ENCODE measurements around the gene PCDH1. TPM values are rescaled to one million over a fixed set of nuclear protein-coding genes. Genes with fewer than 3 reads are reported as not detected.

PCDH1 gene
- total RNA-seq, 1 experiment from 2014 or later, result 146 TPM

- BruUV-seq (replicated peaks), result no TSS peak
- intact Hi-C loops (cut with micrococcal nuclease; ENCODE audit: unreplicated experiment), result loop anchor here (1.0 to 5.0 kb wide), 4 partner anchors 68 to 187 kb away; no protein-coding TSS in a partner anchor
- H3K27ac Mint-ChIP-seq (ENCODE audit: unreplicated experiment), result peak overlapping the region; percentile 49
- TF ChIP-seq, protein P1, sequence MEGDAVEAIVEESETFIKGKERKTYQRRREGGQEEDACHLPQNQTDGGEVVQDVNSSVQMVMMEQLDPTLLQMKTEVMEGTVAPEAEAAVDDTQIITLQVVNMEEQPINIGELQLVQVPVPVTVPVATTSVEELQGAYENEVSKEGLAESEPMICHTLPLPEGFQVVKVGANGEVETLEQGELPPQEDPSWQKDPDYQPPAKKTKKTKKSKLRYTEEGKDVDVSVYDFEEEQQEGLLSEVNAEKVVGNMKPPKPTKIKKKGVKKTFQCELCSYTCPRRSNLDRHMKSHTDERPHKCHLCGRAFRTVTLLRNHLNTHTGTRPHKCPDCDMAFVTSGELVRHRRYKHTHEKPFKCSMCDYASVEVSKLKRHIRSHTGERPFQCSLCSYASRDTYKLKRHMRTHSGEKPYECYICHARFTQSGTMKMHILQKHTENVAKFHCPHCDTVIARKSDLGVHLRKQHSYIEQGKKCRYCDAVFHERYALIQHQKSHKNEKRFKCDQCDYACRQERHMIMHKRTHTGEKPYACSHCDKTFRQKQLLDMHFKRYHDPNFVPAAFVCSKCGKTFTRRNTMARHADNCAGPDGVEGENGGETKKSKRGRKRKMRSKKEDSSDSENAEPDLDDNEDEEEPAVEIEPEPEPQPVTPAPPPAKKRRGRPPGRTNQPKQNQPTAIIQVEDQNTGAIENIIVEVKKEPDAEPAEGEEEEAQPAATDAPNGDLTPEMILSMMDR (IDR thresholded peaks at IDR 0.05; ENCODE audit: unreplicated experiment), result no peak
- peaks cover 24% of the 10 kb centered on the region for H3K4me1 Mint-ChIP-seq (ENCODE audit: low read depth, unreplicated experiment)
- CTCF ChIA-PET, result interaction anchor here (0.6 to 3.6 kb wide), 11 partner anchors 11 to 188 kb away, joined by 3 to 17 read pairs (median 4); no protein-coding TSS in a partner anchor
- H3K36me3 Mint-ChIP-seq (ENCODE audit: insufficient read depth, unreplicated experiment), result peaks cover 46% of the 10 kb centered on the region
- H3K4me3 Mint-ChIP-seq (ENCODE audit: low read depth, unreplicated experiment), result no peak overlapping the region
- H3K27me3 Mint-ChIP-seq (ENCODE audit: unreplicated experiment), result peaks cover 57% of the 10 kb centered on the region
- no peak for DNase-seq
- no peaks in the 10 kb centered on the region for H3K9me3 Mint-ChIP-seq (ENCODE audit: low read depth, unreplicated experiment)
These were observed 1.9 kb upstream of the PCDH1 start for GRCh38 chr5:141879941-141880738.

DNA sequence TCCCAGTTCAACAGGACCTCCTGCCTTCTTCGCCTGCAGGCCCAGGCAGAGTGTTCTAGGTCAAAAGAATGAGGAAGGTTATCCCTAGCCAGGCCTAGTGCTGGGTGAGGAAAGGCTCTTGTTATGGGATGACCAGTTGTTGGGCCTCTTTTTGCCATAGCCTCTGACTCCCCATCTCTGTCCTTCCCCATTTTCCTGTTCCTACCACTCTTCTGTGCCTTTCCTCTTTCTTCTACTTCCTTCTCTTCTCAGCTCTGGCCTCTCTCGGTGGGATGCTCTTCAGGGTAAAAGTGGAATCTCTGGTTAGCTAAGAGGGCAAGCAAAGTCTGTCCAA, 1.2 kb upstream of the PCDH1 start:
- Mint-ChIP-seq H3K4me1 (ENCODE audit: low read depth, unreplicated experiment) (peaks cover 27% of the 10 kb centered on the region), H3K9me3 (ENCODE audit: low read depth, unreplicated experiment) (no peaks in the 10 kb centered on the region), H3K4me3 (ENCODE audit: low read depth, unreplicated experiment) (peak overlapping the region; percentile 87), H3K36me3 (ENCODE audit: insufficient read depth, unreplicated experiment) (peaks cover 48% of the 10 kb centered on the region), H3K27me3 (ENCODE audit: unreplicated experiment) (peaks cover 49% of the 10 kb centered on the region), H3K27ac (ENCODE audit: unreplicated experiment) (peak overlapping the region; percentile 49)
- CTCF ChIA-PET, result interaction anchor here (0.6 to 3.6 kb wide), 25 partner anchors 10 to 187 kb away, joined by 3 to 76 read pairs (median 6); partner anchors contain the start of gene RNF14
- no peak for DNase-seq
- TF ChIP-seq, protein P1 (IDR thresholded peaks at IDR 0.05; ENCODE audit: unreplicated experiment), result no peak
- intact Hi-C loops (cut with micrococcal nuclease; ENCODE audit: unreplicated experiment), result loop anchor here (1.0 to 5.0 kb wide), 4 partner anchors 67 to 187 kb away; no protein-coding TSS in a partner anchor
- no TSS peak for BruUV-seq (replicated peaks)

DNA sequence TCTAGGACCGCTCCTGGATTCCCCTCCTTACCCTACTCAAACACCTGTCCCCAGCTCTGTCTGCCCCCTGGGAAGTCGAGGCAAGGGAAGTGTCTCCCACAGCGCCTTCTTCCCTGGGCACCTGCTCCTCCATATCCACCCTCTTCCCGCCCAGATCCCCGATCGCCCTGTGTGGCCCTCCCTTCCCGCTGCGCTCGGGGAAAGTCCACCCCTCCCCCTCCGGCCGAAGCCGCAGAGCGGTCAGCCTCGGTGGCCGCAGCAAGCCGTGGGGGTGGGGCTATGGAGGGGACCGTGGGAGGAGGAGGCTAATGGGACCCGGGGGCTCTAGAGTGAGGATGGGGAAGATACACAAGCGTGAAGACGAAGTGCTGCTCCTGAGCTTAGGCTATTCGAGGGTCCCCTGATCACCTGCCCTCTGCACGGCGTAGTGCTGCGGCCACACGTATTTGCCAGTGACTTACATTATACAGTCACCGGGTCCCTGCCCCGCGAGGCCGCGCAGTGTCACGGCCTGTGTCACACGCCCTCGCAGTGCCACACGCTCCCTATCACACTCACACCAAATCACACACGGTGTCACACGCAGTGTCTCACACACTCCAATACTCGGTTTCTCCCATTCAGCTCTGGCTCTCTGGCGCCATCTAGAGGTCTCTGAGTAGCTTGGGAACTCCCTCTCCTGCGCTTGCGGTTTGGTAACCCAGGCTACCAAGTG, 658 bp upstream of the PCDH1 start:
- no TSS peak for BruUV-seq (replicated peaks)
- CTCF ChIA-PET, result interaction anchor here (0.6 to 3.6 kb wide), 32 partner anchors 9 to 287 kb away, joined by 3 to 76 read pairs (median 4); partner anchors contain the start of gene RNF14
- peak overlapping the region; percentile 87 for H3K4me3 Mint-ChIP-seq (ENCODE audit: low read depth, unreplicated experiment)
- peak overlapping the region; percentile 49 for H3K27ac Mint-ChIP-seq (ENCODE audit: unreplicated experiment)
- TF ChIP-seq, protein P1 (IDR thresholded peaks at IDR 0.05; ENCODE audit: unreplicated experiment), result peak; percentile 95
- H3K9me3 Mint-ChIP-seq (ENCODE audit: low read depth, unreplicated experiment), result no peaks in the 10 kb centered on the region
- peaks cover 48% of the 10 kb centered on the region for H3K36me3 Mint-ChIP-seq (ENCODE audit: insufficient read depth, unreplicated experiment)
- DNase-seq, result peak; percentile 93
- intact Hi-C loops (cut with micrococcal nuclease; ENCODE audit: unreplicated experiment), result loop anchor here (1.0 to 5.0 kb wide), 4 partner anchors 67 to 186 kb away; no protein-coding TSS in a partner anchor
- peaks cover 32% of the 10 kb centered on the region for H3K4me1 Mint-ChIP-seq (ENCODE audit: low read depth, unreplicated experiment)
- peaks cover 44% of the 10 kb centered on the region for H3K27me3 Mint-ChIP-seq (ENCODE audit: unreplicated experiment)

- TF ChIP-seq, protein P1 (IDR thresholded peaks at IDR 0.05; ENCODE audit: unreplicated experiment), result no peak
- CTCF ChIA-PET, result interaction anchor here (0.6 to 3.6 kb wide), 15 partner anchors 8 to 787 kb away, joined by 3 to 76 read pairs (median 7); partner anchors contain the start of gene RNF14
- Mint-ChIP-seq H3K36me3 (ENCODE audit: insufficient read depth, unreplicated experiment) (peaks cover 51% of the 10 kb centered on the region), H3K27ac (ENCODE audit: unreplicated experiment) (peak overlapping the region; percentile 47), H3K9me3 (ENCODE audit: low read depth, unreplicated experiment) (no peaks in the 10 kb centered on the region), H3K27me3 (ENCODE audit: unreplicated experiment) (peaks cover 31% of the 10 kb centered on the region), H3K4me1 (ENCODE audit: low read depth, unreplicated experiment) (peaks cover 37% of the 10 kb centered on the region), H3K4me3 (ENCODE audit: low read depth, unreplicated experiment) (peak overlapping the region; percentile 87)
- peak; percentile 54 for DNase-seq
- intact Hi-C loops (cut with micrococcal nuclease; ENCODE audit: unreplicated experiment), result loop anchor here (2.0 to 5.0 kb wide), 4 partner anchors 29 to 185 kb away; no protein-coding TSS in a partner anchor
- TSS peak; percentile 77 for BruUV-seq (replicated peaks)
These were observed 639 bp downstream of the PCDH1 start for GRCh38 chr5:141877356-141878185.

Data from Calu3 (cell line).